ENCODE results near the gene DSP.

The DSP gene

GRCh38 chr6:7534192-7534591, 7.3 kb upstream of the DSP start:
- DNase-seq (ENCODE audit: low read depth in 1 of 2, low spot score in 1 of 2), result no peak

GRCh38 chr6:7535498-7535897, 6.0 kb upstream of the DSP start:
- DNase-seq (ENCODE audit: low read depth in 1 of 2, low spot score in 1 of 2), result no peak

GRCh38 chr6:7537565-7538174, 3.8 kb upstream of the DSP start:
- DNase-seq (ENCODE audit: low read depth in 1 of 2, low spot score in 1 of 2), result no peak

- no peak for DNase-seq (ENCODE audit: low read depth in 1 of 2, low spot score in 1 of 2)
These were observed 3.0 kb upstream of the DSP start for GRCh38 chr6:7538484-7538883.

GRCh38 chr6:7540595-7540994, 876 bp upstream of the DSP start:
- DNase-seq (ENCODE audit: low read depth in 1 of 2, low spot score in 1 of 2), result no peak

- no peak for DNase-seq (ENCODE audit: low read depth in 1 of 2, low spot score in 1 of 2)
These were observed 798 bp downstream of the DSP start for GRCh38 chr6:7542065-7542873.

- DNase-seq (ENCODE audit: low read depth in 1 of 2, low spot score in 1 of 2), result no peak
These were observed 1.6 kb downstream of the DSP start for GRCh38 chr6:7542874-7543624.

- no peak for DNase-seq (ENCODE audit: low read depth in 1 of 2, low spot score in 1 of 2)
These were observed 2.4 kb downstream of the DSP start for GRCh38 chr6:7543789-7544424.

- DNase-seq (ENCODE audit: low read depth in 1 of 2, low spot score in 1 of 2), result no peak
These were observed 3.1 kb downstream of the DSP start for GRCh38 chr6:7544597-7544996.

- no peak for DNase-seq (ENCODE audit: low read depth in 1 of 2, low spot score in 1 of 2)
These were observed 4.0 kb downstream of the DSP start for GRCh38 chr6:7545316-7546019.

- no peak for DNase-seq (ENCODE audit: low read depth in 1 of 2, low spot score in 1 of 2)
These were observed 4.5 kb downstream of the DSP start for GRCh38 chr6:7546020-7546369.

- DNase-seq (ENCODE audit: low read depth in 1 of 2, low spot score in 1 of 2), result no peak
These were observed 4.9 kb downstream of the DSP start for GRCh38 chr6:7546383-7546782.

- DNase-seq (ENCODE audit: low read depth in 1 of 2, low spot score in 1 of 2), result no peak
These were observed 5.4 kb downstream of the DSP start for GRCh38 chr6:7546896-7547295.

GRCh38 chr6:7547315-7547714, 5.8 kb downstream of the DSP start:
- no peak for DNase-seq (ENCODE audit: low read depth in 1 of 2, low spot score in 1 of 2)

GRCh38 chr6:7550433-7550801, 8.9 kb downstream of the DSP start:
- no peak for DNase-seq (ENCODE audit: low read depth in 1 of 2, low spot score in 1 of 2)

- DNase-seq (ENCODE audit: low read depth in 1 of 2, low spot score in 1 of 2), result no peak
These were observed 13.2 kb downstream of the DSP start for GRCh38 chr6:7554533-7555275.

- DNase-seq (ENCODE audit: low read depth in 1 of 2, low spot score in 1 of 2), result no peak
These were observed 14.2 kb downstream of the DSP start for GRCh38 chr6:7555671-7556070.

GRCh38 chr6:7556394-7557106, 15.1 kb downstream of the DSP start:
- no peak for DNase-seq (ENCODE audit: low read depth in 1 of 2, low spot score in 1 of 2)

- no peak for DNase-seq (ENCODE audit: low read depth in 1 of 2, low spot score in 1 of 2)
These were observed 16.2 kb downstream of the DSP start for GRCh38 chr6:7557652-7558051.

GRCh38 chr6:7558781-7559180, 17.3 kb downstream of the DSP start:
- DNase-seq (ENCODE audit: low read depth in 1 of 2, low spot score in 1 of 2), result no peak
